Right kidney (tissue), 1 donor: ENCODE measurements around the gene RBBP8NL.

Experiments
- DNase-seq: peaks from one replicate; pipeline ENCODE4 v3.0.0-alpha.2; 2016

The RBBP8NL gene

GRCh38 chr20:62407221-62407992, 19.9 kb downstream of the RBBP8NL start, which contains the start of gene CABLES2:
Gene CABLES2, minus strand, starts transcription at chr20:62407285. Its CDS starts 9 bp downstream, at chr20:62407276.
- peak; percentile 75 for DNase-seq

- no peak for DNase-seq
Measured at GRCh38 chr20:62406635-62407176, 20.6 kb downstream of the RBBP8NL start.

GRCh38 chr20:62405981-62406513, 21.3 kb downstream of the RBBP8NL start:
- DNase-seq = no peak

GRCh38 chr20:62405108-62405980, 22.0 kb downstream of the RBBP8NL start:
- DNase-seq = no peak

- no peak for DNase-seq
Measured at GRCh38 chr20:62404761-62405107, 22.6 kb downstream of the RBBP8NL start.

GRCh38 chr20:62404112-62404665, 23.1 kb downstream of the RBBP8NL start:
- DNase-seq = no peak

- no peak for DNase-seq
Measured at GRCh38 chr20:62403331-62403730, 24.0 kb downstream of the RBBP8NL start.

- no peak for DNase-seq
Measured at GRCh38 chr20:62402456-62403150, 24.7 kb downstream of the RBBP8NL start.

GRCh38 chr20:62401331-62401779, 26.0 kb downstream of the RBBP8NL start:
- DNase-seq = no peak

- DNase-seq = no peak
Measured at GRCh38 chr20:62400541-62400940, 26.8 kb downstream of the RBBP8NL start.

- no peak for DNase-seq
Measured at GRCh38 chr20:62400021-62400420, 27.3 kb downstream of the RBBP8NL start.

- DNase-seq = no peak
Measured at GRCh38 chr20:62398120-62398821, 29.1 kb downstream of the RBBP8NL start.

- no peak for DNase-seq
Measured at GRCh38 chr20:62396367-62397239, 30.7 kb downstream of the RBBP8NL start.

- DNase-seq = no peak
Measured at GRCh38 chr20:62395311-62396242, 31.8 kb downstream of the RBBP8NL start.

- no peak for DNase-seq
Measured at GRCh38 chr20:62394248-62395245, 32.8 kb downstream of the RBBP8NL start.

GRCh38 chr20:62393830-62394229, 33.5 kb downstream of the RBBP8NL start:
- DNase-seq = no peak

GRCh38 chr20:62393335-62393665, 34.0 kb downstream of the RBBP8NL start:
- DNase-seq = no peak
